Endothelial cell of umbilical vein (primary cell): ENCODE data around the gene SLC38A1. TPM values are rescaled to one million over a fixed set of nuclear protein-coding genes. Genes with fewer than 3 reads are reported as not detected.
"Not testable (repeated sequence)": the region's sequence is repeated elsewhere in the genome, so short reads cannot be mapped to it uniquely, and the experiment has no call there.

ENCODE experiments used
- BruUV-seq: library from RNA; stranded (reverse); fragments of 400-500 nt; replicated peaks from 2 replicates; lab custom pipeline; 2021; lab: Mats Ljungman, UMichigan
- CTCF ChIA-PET: fragments of 300-600, 350-600 bp; sonication (Branson Sonifier 250); formaldehyde crosslinking; loops from one replicate; lab custom pipeline; 2021; ENCODE audit warnings: antibody characterized with exemption, inconsistent platforms; lab: Charles Lee
- POLR2A ChIA-PET: fragments of 300-600, 350-600 bp; sonication (Branson Sonifier 250); formaldehyde crosslinking; loops from one replicate; lab custom pipeline; 2021; ENCODE audit warnings: antibody characterized with exemption, inconsistent platforms; lab: Charles Lee
- DNase-seq: peaks from one replicate; pipeline ENCODE4 v3.0.0-alpha.2; 2011; ENCODE audit warnings: low read depth, low spot score
- FAIRE-seq: peaks from 2 replicates; lab custom pipeline; 2011; peaks lifted over from hg19 to GRCh38; lab: Jason Lieb, UNC
- H2AFZ ChIP-seq: 2 replicates; pipeline ENCODE4 v1.6.0; 2012; ENCODE audit warnings: low read depth, low read length, control low read depth, inconsistent platforms
- H3K27ac ChIP-seq: 2 replicates; pipeline ENCODE4 v1.5.1; 2011; ENCODE audit warnings: low read depth, mild to moderate bottlenecking, control low read depth, low read length, moderate library complexity; ENCODE audit not compliant: insufficient read depth
- H3K27me3 ChIP-seq, 2 experiments: 2 replicates each; pipeline versions ENCODE4 v1.6.0 to v1.6.1; 2011; ENCODE audit warnings: low read length in 2 of 2, mixed read lengths in 1 of 2; ENCODE audit not compliant: control insufficient read depth in 2 of 2, insufficient read depth in 2 of 2
- H3K36me3 ChIP-seq, 2 experiments: 2 replicates in 1 of 2; 3 replicates in 1 of 2; pipeline ENCODE4 v1.5.1; 2011; ENCODE audit warnings: low read length in 2 of 2, mild to moderate bottlenecking in 1 of 2, moderate library complexity in 1 of 2; ENCODE audit not compliant: control insufficient read depth in 2 of 2, insufficient read depth in 2 of 2; ENCODE audit errors: extremely low read depth in 1 of 2
- H3K4me1 ChIP-seq: 3 replicates; pipeline ENCODE4 v1.5.1; 2011; ENCODE audit warnings: mild to moderate bottlenecking, low read length; ENCODE audit not compliant: control insufficient read depth, insufficient read depth; ENCODE audit errors: extremely low read depth
- H3K4me2 ChIP-seq: 2 replicates; pipeline ENCODE4 v1.6.1; 2011; ENCODE audit warnings: low read length, control low read depth, mixed read lengths; ENCODE audit not compliant: insufficient read depth
- H3K4me3 ChIP-seq, 3 experiments: fragments of 200-600 bp in 1 of 3; sonication (generic), shearing (Covaris generic) in 1 of 3; replicated peaks in 1 of 3; 2 replicates each; pipeline ENCODE4 v1.5.1; 2011 to 2016; ENCODE audit warnings: control low read depth in 3 of 3, low read length in 3 of 3, mild to moderate bottlenecking in 2 of 3, inconsistent platforms in 1 of 3, low read depth in 1 of 3, moderate library complexity in 1 of 3; ENCODE audit not compliant: insufficient read depth in 1 of 3
- H3K79me2 ChIP-seq: 2 replicates; pipeline ENCODE4 v1.6.0; 2012; ENCODE audit warnings: low read length, inconsistent platforms; ENCODE audit not compliant: control insufficient read depth, insufficient read depth
- H3K9ac ChIP-seq: replicated peaks from 2 replicates; pipeline ENCODE3; 2011; ENCODE audit warnings: low read length, control low read depth; ENCODE audit not compliant: insufficient read depth; ENCODE audit errors: extremely low read depth
- H3K9me1 ChIP-seq: replicated peaks from 3 replicates; pipeline ENCODE4 v1.6.0; 2011; ENCODE audit warnings: mild to moderate bottlenecking, low read length; ENCODE audit not compliant: control insufficient read depth, insufficient read depth; ENCODE audit errors: extremely low read depth
- H3K9me3 ChIP-seq: replicated peaks from 2 replicates; pipeline ENCODE4 v1.5.1; 2012; ENCODE audit warnings: low read length, inconsistent platforms; ENCODE audit not compliant: control insufficient read depth, insufficient read depth
- H4K20me1 ChIP-seq: replicated peaks from 2 replicates; pipeline ENCODE3; 2011; ENCODE audit warnings: mild to moderate bottlenecking, low read length; ENCODE audit not compliant: control insufficient read depth, insufficient read depth; ENCODE audit errors: extremely low read depth
- EZH2 ChIP-seq: IDR thresholded peaks from 2 replicates; pipeline ENCODE4 v1.6.1; 2012; ENCODE audit warnings: borderline replicate concordance, low read depth, mild to moderate bottlenecking, moderate library complexity, low read length, inconsistent platforms; ENCODE audit not compliant: severe bottlenecking
- FOS ChIP-seq: IDR thresholded peaks from 2 replicates; pipeline ENCODE4 v1.6.1; 2011; ENCODE audit warnings: mild to moderate bottlenecking, low read length, moderate library complexity, borderline replicate concordance; ENCODE audit not compliant: insufficient read depth
- GATA2 ChIP-seq: IDR thresholded peaks from 2 replicates; pipeline ENCODE4 v1.7.0; 2011; ENCODE audit warnings: low read depth, mild to moderate bottlenecking, moderate library complexity, mixed read lengths, low read length; ENCODE audit not compliant: insufficient read length, insufficient read depth
- JUN ChIP-seq: IDR thresholded peaks from 2 replicates; pipeline ENCODE4 v1.6.1; 2011; ENCODE audit warnings: borderline replicate concordance, low read depth; ENCODE audit not compliant: insufficient read length, insufficient read depth
- MYC ChIP-seq: IDR thresholded peaks from one replicate; pipeline ENCODE4 v1.6.1; 2011; ENCODE audit warnings: mild to moderate bottlenecking, low read depth, low read length
- POLR2A ChIP-seq: IDR thresholded peaks from 2 replicates; pipeline ENCODE4 v1.6.1; 2012; ENCODE audit warnings: low read depth, mild to moderate bottlenecking, control low read depth, low read length
- POLR2AphosphoS5 ChIP-seq: IDR thresholded peaks from 2 replicates; pipeline ENCODE4 v1.6.1; 2012; ENCODE audit warnings: low read depth, mild to moderate bottlenecking, control low read depth, low read length, moderate library complexity; ENCODE audit not compliant: insufficient read depth
- dilution Hi-C: fragments of 300-500 bp; cut with MboI; formaldehyde crosslinking; loops from one replicate; pipeline ENCODE4 v1.15.0; 2019; ENCODE audit warnings: low sequenced_read_pairs; ENCODE audit not compliant: extremely low pct_ligation_motif_present
- intact Hi-C: fragments of 100-400 bp; cut with micrococcal nuclease; formaldehyde crosslinking; loops from one replicate; pipeline ENCODE4 v1.10.0; 2022
- polyA plus RNA-seq, 4 experiments: library from polyadenylated mRNA; depleted of rRNA in 3 of 4; stranded (reverse) in 3 of 4; unstranded in 1 of 4; fragments of >200 nt; gene quantifications; 2 replicates each; pipeline versions ENCODE4 v1.2.1 to v1.2.3, GENCODE V29; 2011 to 2012; ENCODE audit warnings: missing spikeins in 1 of 4
- total RNA-seq: library from RNA; stranded (reverse); gene quantifications from 2 replicates; pipeline ENCODE4 v1.2.3, GENCODE V29; 2021
- TF ChIP-seq, protein P1 (sequence below), 2 donors: IDR thresholded peaks; 1 replicate in 1 of 2; 2 replicates in 1 of 2; pipeline ENCODE4 v1.5.1; 2011; ENCODE audit warnings: low read length in 2 of 2, mild to moderate bottlenecking in 2 of 2, moderate library complexity in 2 of 2, control low read depth in 1 of 2, inconsistent platforms in 1 of 2, low read depth in 1 of 2; ENCODE audit not compliant: insufficient read depth in 1 of 2; ENCODE audit errors: extremely low read depth in 1 of 2
- TF ChIP-seq, protein P2 (sequence below): IDR thresholded peaks from 2 replicates; pipeline ENCODE4 v1.6.1; 2011; ENCODE audit not compliant: insufficient read depth, insufficient read length

SLC38A1 gene
- total and polyA plus RNA-seq, 2 donors (not counting 3 experiments of a cell fraction or from before 2014, with no cell fraction given) = 23.6 to 86.4 TPM

DNA sequence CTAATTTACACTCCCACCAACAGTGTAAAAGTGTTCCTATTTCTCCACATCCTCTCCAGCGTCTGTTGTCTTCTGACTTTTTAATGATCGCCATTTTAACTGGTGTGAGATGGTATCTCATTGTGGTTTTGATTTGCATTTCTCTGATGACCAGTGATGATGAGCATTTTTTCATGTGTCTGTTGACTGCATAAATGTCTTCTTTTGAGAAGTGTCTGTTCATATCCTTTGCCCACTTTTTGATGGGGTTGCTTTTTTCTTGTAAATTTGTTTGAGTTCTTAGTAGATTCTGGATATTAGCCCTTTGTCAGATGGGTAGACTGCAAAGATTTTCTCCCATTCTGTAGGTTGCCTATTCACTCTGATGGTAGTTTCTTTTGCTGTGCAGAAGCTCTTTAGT lies 78.3 kb downstream of the SLC38A1 start:
- H3K4me3 ChIP-seq, H3K79me2 ChIP-seq, BruUV-seq, H2AFZ ChIP-seq, DNase-seq, H3K9ac ChIP-seq, H3K9me3 ChIP-seq, dilution Hi-C loops, POLR2A ChIA-PET, H3K4me1 ChIP-seq, H3K9me1 ChIP-seq, H3K27me3 ChIP-seq, H4K20me1 ChIP-seq, H3K27ac ChIP-seq, FAIRE-seq, H3K4me2 ChIP-seq, H3K36me3 ChIP-seq: not testable (repeated sequence)
- intact Hi-C loops = loop anchor here (1.0 kb wide), 1 partner anchor 12 kb away; no protein-coding TSS in a partner anchor
- CTCF ChIA-PET = interaction anchor here (1.3 kb wide), 1 partner anchor 38 kb away, joined by 3 read pairs; no protein-coding TSS in a partner anchor

DNA sequence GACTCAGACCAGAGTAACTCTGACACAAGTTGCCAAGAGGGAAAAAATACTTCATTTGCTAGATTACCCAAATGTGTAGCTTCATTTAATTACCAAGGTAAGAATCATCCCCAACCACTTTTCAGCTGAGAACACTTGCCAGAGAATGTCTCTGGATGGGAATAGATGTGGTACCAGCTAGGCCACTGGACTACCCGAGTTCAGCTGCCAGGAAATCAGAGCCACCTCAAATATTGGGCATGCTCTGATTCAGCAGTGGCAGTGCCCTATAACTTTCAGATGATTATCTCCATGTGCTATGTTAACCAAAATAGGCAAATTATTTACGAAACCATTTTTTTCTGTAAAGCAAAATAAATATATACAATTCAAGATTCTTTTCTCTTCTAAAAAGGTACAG lies 80.7 kb downstream of the SLC38A1 start:
- FAIRE-seq = no peak
- no peak overlapping the region for H2AFZ ChIP-seq
- H3K27me3 ChIP-seq = no peaks in the 10 kb centered on the region
- DNase-seq = no peak
- TSS peak; percentile 1 for BruUV-seq
- dilution Hi-C loops = no loop called here
- intact Hi-C loops = no loop called here
- no peaks in the 10 kb centered on the region for H3K9me3 ChIP-seq
- CTCF ChIA-PET = interaction anchor here (1.2 to 1.5 kb wide), 2 partner anchors 17 to 34 kb away, joined by 3 to 4 read pairs; no protein-coding TSS in a partner anchor
- H3K4me3 ChIP-seq = no peak overlapping the region
- H3K9ac ChIP-seq = no peak overlapping the region
- H4K20me1 ChIP-seq = no peaks in the 10 kb centered on the region
- peaks cover 0 to 5% of the 10 kb centered on the region in 2 experiments for H3K36me3 ChIP-seq
- POLR2A ChIA-PET = no interaction called here
- H3K4me1 ChIP-seq = no peaks in the 10 kb centered on the region
- no peak overlapping the region for H3K4me2 ChIP-seq
- H3K27ac ChIP-seq = no peak overlapping the region
- TF ChIP-seq POLR2AphosphoS5 (no peak), POLR2A (no peak), GATA2 (no peak), FOS (no peak), EZH2 (no peak), JUN (no peak), MYC (no peak)
- TF ChIP-seq, protein P1, sequence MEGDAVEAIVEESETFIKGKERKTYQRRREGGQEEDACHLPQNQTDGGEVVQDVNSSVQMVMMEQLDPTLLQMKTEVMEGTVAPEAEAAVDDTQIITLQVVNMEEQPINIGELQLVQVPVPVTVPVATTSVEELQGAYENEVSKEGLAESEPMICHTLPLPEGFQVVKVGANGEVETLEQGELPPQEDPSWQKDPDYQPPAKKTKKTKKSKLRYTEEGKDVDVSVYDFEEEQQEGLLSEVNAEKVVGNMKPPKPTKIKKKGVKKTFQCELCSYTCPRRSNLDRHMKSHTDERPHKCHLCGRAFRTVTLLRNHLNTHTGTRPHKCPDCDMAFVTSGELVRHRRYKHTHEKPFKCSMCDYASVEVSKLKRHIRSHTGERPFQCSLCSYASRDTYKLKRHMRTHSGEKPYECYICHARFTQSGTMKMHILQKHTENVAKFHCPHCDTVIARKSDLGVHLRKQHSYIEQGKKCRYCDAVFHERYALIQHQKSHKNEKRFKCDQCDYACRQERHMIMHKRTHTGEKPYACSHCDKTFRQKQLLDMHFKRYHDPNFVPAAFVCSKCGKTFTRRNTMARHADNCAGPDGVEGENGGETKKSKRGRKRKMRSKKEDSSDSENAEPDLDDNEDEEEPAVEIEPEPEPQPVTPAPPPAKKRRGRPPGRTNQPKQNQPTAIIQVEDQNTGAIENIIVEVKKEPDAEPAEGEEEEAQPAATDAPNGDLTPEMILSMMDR (IDR thresholded peaks at IDR 0.05; ENCODE audit: extremely low read depth in 1 of 2, insufficient read depth in 1 of 2, low read depth in 1 of 2, low read length in 2 of 2) = no peak
- TF ChIP-seq, protein P2, sequence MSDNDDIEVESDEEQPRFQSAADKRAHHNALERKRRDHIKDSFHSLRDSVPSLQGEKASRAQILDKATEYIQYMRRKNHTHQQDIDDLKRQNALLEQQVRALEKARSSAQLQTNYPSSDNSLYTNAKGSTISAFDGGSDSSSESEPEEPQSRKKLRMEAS = no peak
- no peaks in the 10 kb centered on the region for H3K79me2 ChIP-seq
- H3K9me1 ChIP-seq = no peaks in the 10 kb centered on the region
